ENCODE measurements around the gene DNAJA4. TPM values are rescaled to one million over a fixed set of nuclear protein-coding genes. Genes with fewer than 3 reads are reported as not detected.
"Not testable (repeated sequence)": the region's sequence is repeated elsewhere in the genome, so short reads cannot be mapped to it uniquely, and the experiment has no call there.

DNAJA4 gene
- total and polyA plus RNA-seq, 8 donors: 2.3 to 16.1 (median 5.6) TPM

DNA sequence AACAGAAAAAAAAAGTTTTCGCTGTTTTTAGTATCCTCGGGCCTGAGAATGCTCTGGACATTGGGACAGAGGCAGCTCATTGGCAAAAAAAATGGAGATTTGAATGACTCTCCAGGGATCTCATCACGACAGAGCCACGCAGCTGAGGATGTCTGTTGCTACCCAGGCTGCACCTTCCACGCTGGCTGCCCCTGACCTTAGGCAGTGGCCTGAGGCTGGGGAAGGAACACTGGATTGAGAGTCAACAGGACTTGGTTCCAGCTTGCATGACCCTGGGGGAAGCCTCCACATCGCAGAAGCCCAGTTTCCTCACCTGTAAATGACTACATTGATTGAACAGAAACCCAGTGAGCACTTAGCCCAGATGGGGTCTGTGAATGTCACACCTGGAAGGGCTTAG is 21.3 kb upstream of the DNAJA4 start:
- no peak for ATAC-seq
- DNase-seq: no peak
- H3K9me3 ChIP-seq: no peaks in the 10 kb centered on the region
- intact Hi-C loops (cut with DNase I): loop anchor here in 2 of 3 donors (2.0 to 10.0 kb wide), 4 partner anchors 66 to 278 kb away; no protein-coding TSS in a partner anchor
- TF ChIP-seq CTCF (IDR thresholded peaks at IDR 0.05): no peak
- no peaks in the 10 kb centered on the region for H3K4me1 ChIP-seq
- H3K36me3 ChIP-seq: no peaks in the 10 kb centered on the region
- H3K4me3 ChIP-seq: no peak overlapping the region
- H3K27ac ChIP-seq: no peak overlapping the region
- H3K27me3 ChIP-seq: no peaks in the 10 kb centered on the region
- no peak for FAIRE-seq
- 67 to 80% methylated on average over 5 to 6 of the region's 6 CpGs for WGBS, 2 donors

DNA sequence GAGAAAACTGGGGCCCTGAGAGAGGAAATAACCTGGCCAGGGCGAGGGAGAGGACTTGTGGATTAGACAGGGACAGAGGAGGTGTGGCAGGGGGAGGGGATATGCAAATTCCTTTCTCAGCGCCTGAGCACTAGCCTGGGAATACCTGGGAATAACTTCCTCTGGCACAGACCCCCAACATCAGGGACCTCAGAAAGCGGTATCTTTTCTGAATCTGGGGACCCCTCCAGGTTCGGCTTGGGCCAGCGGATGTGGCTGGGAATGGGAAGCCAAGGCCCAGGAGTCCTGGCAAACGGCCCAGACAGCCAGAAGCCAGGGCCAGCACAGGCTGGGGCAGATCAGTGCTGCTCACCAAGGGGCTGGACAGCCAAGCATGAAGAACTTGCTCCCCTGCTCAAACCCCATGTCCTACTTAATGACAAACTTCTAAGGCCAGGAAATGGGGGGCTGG is 20.8 kb upstream of the DNAJA4 start:
- Histone ChIP-seq H3K27me3 (no peaks in the 10 kb centered on the region), H3K4me1 (no peaks in the 10 kb centered on the region), H3K4me3 (no peak overlapping the region), H3K36me3 (no peaks in the 10 kb centered on the region), H3K9me3 (no peaks in the 10 kb centered on the region), H3K27ac (no peak overlapping the region)
- ATAC-seq (peak; percentile 55 to 71 (median 62)), DNase-seq (peak; percentile 44 to 79 (median 61)), FAIRE-seq (no peak)
- WGBS, 2 donors: 24 to 26% methylated on average over 6 of the region's 6 CpGs
- no peak for TF ChIP-seq CTCF (IDR thresholded peaks at IDR 0.05)
- intact Hi-C loops (cut with DNase I): loop anchor here in 2 of 3 donors (2.0 to 10.0 kb wide), 4 partner anchors 66 to 279 kb away; no protein-coding TSS in a partner anchor

GRCh38 chr15:78244101-78244500 is 20.3 kb upstream of the DNAJA4 start:
- no peaks in the 10 kb centered on the region for H3K36me3 ChIP-seq
- H3K9me3 ChIP-seq: no peaks in the 10 kb centered on the region
- ATAC-seq (no peak), FAIRE-seq (no peak), DNase-seq (no peak)
- H3K4me3 ChIP-seq: no peak overlapping the region
- no peaks in the 10 kb centered on the region for H3K4me1 ChIP-seq
- no peak overlapping the region for H3K27ac ChIP-seq
- WGBS, 2 donors: 68 to 75% methylated on average over 6 of the region's 6 CpGs
- H3K27me3 ChIP-seq: no peaks in the 10 kb centered on the region
- no peak for TF ChIP-seq CTCF (IDR thresholded peaks at IDR 0.05)
- intact Hi-C loops (cut with DNase I): loop anchor here in 1 of 3 donors (5.0 to 10.0 kb wide), 3 partner anchors 67 to 279 kb away; no protein-coding TSS in a partner anchor

- Histone ChIP-seq H3K9me3 (no peaks in the 10 kb centered on the region), H3K4me1 (no peaks in the 10 kb centered on the region), H3K4me3 (no peak overlapping the region), H3K27ac (no peak overlapping the region), H3K36me3 (no peaks in the 10 kb centered on the region), H3K27me3 (no peaks in the 10 kb centered on the region)
- no peak for FAIRE-seq
- TF ChIP-seq CTCF (IDR thresholded peaks at IDR 0.05): no peak
- no peak for ATAC-seq
- WGBS, 2 donors: 58 to 63% methylated on average over 7 of the region's 7 CpGs
- no peak for DNase-seq
- intact Hi-C loops (cut with DNase I): loop anchor here in 1 of 3 donors (5.0 to 10.0 kb wide), 3 partner anchors 68 to 280 kb away; no protein-coding TSS in a partner anchor
Measured at GRCh38 chr15:78244893-78245292, 19.5 kb upstream of the DNAJA4 start.

GRCh38 chr15:78245392-78245791 is 19.0 kb upstream of the DNAJA4 start:
- FAIRE-seq, H3K36me3 ChIP-seq, H3K9me3 ChIP-seq, H3K27ac ChIP-seq, DNase-seq, H3K27me3 ChIP-seq, H3K4me1 ChIP-seq, H3K4me3 ChIP-seq, ATAC-seq: not testable (repeated sequence)
- WGBS, 2 donors: 79 to 81% methylated on average over 13 to 14 of the region's 14 CpGs
- intact Hi-C loops (cut with DNase I): loop anchor here in 1 of 3 donors (10.0 kb wide), 1 partner anchor 281 kb away; no protein-coding TSS in a partner anchor

DNA sequence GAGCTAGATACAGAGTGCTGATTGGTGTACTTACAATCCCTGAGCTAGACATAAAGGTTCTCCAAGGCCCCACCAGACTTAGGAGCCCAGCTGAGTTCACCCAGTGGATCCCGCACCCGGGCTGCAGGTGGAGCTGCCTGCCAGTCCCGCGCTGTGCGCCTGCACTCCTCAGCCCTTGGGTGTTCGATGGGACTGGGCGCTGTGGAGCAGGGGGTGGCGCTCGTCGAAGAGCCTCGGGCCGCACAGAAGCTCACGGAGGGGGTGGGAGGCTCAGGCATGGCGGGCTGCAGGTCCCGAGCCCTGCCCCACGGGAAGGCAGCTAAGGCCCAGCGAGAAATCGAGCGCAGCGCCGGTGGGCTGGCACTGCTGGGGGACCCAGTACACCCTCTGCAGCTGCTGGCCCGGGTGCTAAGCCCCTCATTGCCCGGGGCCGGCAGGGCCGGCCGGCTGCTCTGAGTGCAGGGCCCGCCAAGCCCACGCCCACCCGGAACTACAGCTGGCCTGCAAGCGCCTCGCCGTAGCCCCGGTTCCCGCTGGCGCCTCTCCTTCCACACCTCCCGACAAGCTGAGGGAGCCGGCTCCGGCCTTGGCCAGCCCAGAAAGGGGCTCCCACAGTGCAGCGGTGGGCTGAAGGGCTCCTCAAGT is 18.3 kb upstream of the DNAJA4 start:
- 93 to 97% methylated on average over 32 to 39 of the region's 39 CpGs for WGBS, 2 donors

More for the DNA sequence above, 18.3 kb upstream of the DNAJA4 start:
- H3K36me3 ChIP-seq, H3K27me3 ChIP-seq, H3K4me1 ChIP-seq, ATAC-seq, H3K4me3 ChIP-seq, H3K27ac ChIP-seq, H3K9me3 ChIP-seq, FAIRE-seq, DNase-seq: not testable (repeated sequence)
- intact Hi-C loops (cut with DNase I): loop anchor here in 1 of 3 donors (10.0 kb wide), 1 partner anchor 281 kb away; no protein-coding TSS in a partner anchor

Measured in pancreas (tissue), 10 donors.